DMS 273 (cell line): ENCODE data around the gene KCNE4.
"Not testable (repeated sequence)": the region's sequence is repeated elsewhere in the genome, so short reads cannot be mapped to it uniquely, and the experiment has no call there.

Experiments used
- DNase-seq: peaks from one replicate; lab custom pipeline; 2025; ENCODE audit not compliant: unreplicated experiment; lab: John Stamatoyannopoulos, UW

The KCNE4 gene

GRCh38 chr2:223056701-223057418 is 4.9 kb downstream of the KCNE4 start:
- no peak for DNase-seq

GRCh38 chr2:223057569-223057968 is 5.6 kb downstream of the KCNE4 start:
- DNase-seq, result no peak

- DNase-seq, result peak; percentile 6
Measured at GRCh38 chr2:223058952-223059716, 7.1 kb downstream of the KCNE4 start.

- no peak for DNase-seq
Measured at GRCh38 chr2:223060201-223060825, 8.3 kb downstream of the KCNE4 start.

GRCh38 chr2:223062396-223062795 is 10.4 kb downstream of the KCNE4 start:
- DNase-seq, result no peak

GRCh38 chr2:223065107-223065506 is 13.1 kb downstream of the KCNE4 start:
- DNase-seq, result no peak

- DNase-seq, result no peak
Measured at GRCh38 chr2:223066721-223067120, 14.7 kb downstream of the KCNE4 start.

- no peak for DNase-seq
Measured at GRCh38 chr2:223068071-223068470, 16.1 kb downstream of the KCNE4 start.

- DNase-seq, result no peak
Measured at GRCh38 chr2:223069465-223069864, 17.5 kb downstream of the KCNE4 start.

- no peak for DNase-seq
Measured at GRCh38 chr2:223069988-223070387, 18.0 kb downstream of the KCNE4 start.

- DNase-seq, result no peak
Measured at GRCh38 chr2:223071139-223071538, 19.1 kb downstream of the KCNE4 start.

- DNase-seq, result no peak
Measured at GRCh38 chr2:223072826-223073225, 20.8 kb downstream of the KCNE4 start.

GRCh38 chr2:223075301-223076270 is 23.6 kb downstream of the KCNE4 start:
- no peak for DNase-seq

GRCh38 chr2:223076573-223076972 is 24.6 kb downstream of the KCNE4 start:
- DNase-seq, result no peak

- no peak for DNase-seq
Measured at GRCh38 chr2:223078482-223078881, 26.5 kb downstream of the KCNE4 start.

GRCh38 chr2:223079378-223079777 is 27.4 kb downstream of the KCNE4 start:
- DNase-seq, result no peak

GRCh38 chr2:223079925-223080324 is 27.9 kb downstream of the KCNE4 start:
- DNase-seq, result no peak

GRCh38 chr2:223080790-223081360 is 28.9 kb downstream of the KCNE4 start:
- DNase-seq, result not testable (repeated sequence)

GRCh38 chr2:223081789-223082188 is 29.8 kb downstream of the KCNE4 start:
- no peak for DNase-seq

GRCh38 chr2:223082706-223083105 is 30.7 kb downstream of the KCNE4 start:
- DNase-seq, result no peak
